HEK293 (cell line): ENCODE data around the gene ACCSL.

ENCODE experiments used
- CTCF ChIP-seq: fragments of 450-650 bp; formaldehyde crosslinking; IDR thresholded peaks from 2 replicates; pipeline ENCODE4 v1.5.1; 2016; ENCODE audit warnings: missing biosample characterization, missing genetic modification characterization
- ELK4 ChIP-seq: IDR thresholded peaks from 2 replicates; pipeline ENCODE4 v1.6.1; 2011; ENCODE audit warnings: mild to moderate bottlenecking, low read depth, low read length, borderline replicate concordance
- GLIS1 ChIP-seq: fragments of 450-650 bp; formaldehyde crosslinking; IDR thresholded peaks from 2 replicates; pipeline ENCODE4 v1.5.1; 2016; ENCODE audit warnings: missing biosample characterization, missing genetic modification characterization
- OVOL3 ChIP-seq: fragments of 450-650 bp; formaldehyde crosslinking; IDR thresholded peaks from 2 replicates; pipeline ENCODE4 v1.5.1; 2016; ENCODE audit warnings: missing biosample characterization, missing genetic modification characterization
- TCF7L2 ChIP-seq: IDR thresholded peaks from 2 replicates; pipeline ENCODE4 v1.6.1; 2011; ENCODE audit warnings: low read depth, mild to moderate bottlenecking, inconsistent platforms, low read length, moderate library complexity, borderline replicate concordance
- YY1 ChIP-seq: fragments of 450-650 bp; formaldehyde crosslinking; IDR thresholded peaks from 2 replicates; pipeline ENCODE4 v1.5.1; 2018; ENCODE audit warnings: missing biosample characterization, missing genetic modification characterization
- ZBTB26 ChIP-seq: fragments of 450-650 bp; formaldehyde crosslinking; optimal IDR thresholded peaks from 2 replicates; pipeline ENCODE3; 2016; ENCODE audit warnings: missing biosample characterization, mild to moderate bottlenecking, missing genetic modification characterization
- ZNF155 ChIP-seq: fragments of 450-650 bp; formaldehyde crosslinking; IDR thresholded peaks from 2 replicates; pipeline ENCODE4 v1.5.1; 2016; ENCODE audit warnings: missing biosample characterization, missing genetic modification characterization
- ZNF16 ChIP-seq: fragments of 450-650 bp; formaldehyde crosslinking; IDR thresholded peaks from 2 replicates; pipeline ENCODE4 v1.5.1; 2016; ENCODE audit warnings: low read depth, missing biosample characterization, missing genetic modification characterization
- ZNF239 ChIP-seq: fragments of 450-650 bp; formaldehyde crosslinking; IDR thresholded peaks from 2 replicates; pipeline ENCODE4 v1.5.1; 2016; ENCODE audit warnings: missing biosample characterization, missing genetic modification characterization
- ZNF571 ChIP-seq: fragments of 450-650 bp; formaldehyde crosslinking; IDR thresholded peaks from 2 replicates; pipeline ENCODE4 v1.5.0; 2017; ENCODE audit warnings: missing biosample characterization, missing genetic modification characterization
- TF ChIP-seq, protein P1 (sequence below): fragments of 450-650 bp; formaldehyde crosslinking; IDR thresholded peaks from 2 replicates; pipeline ENCODE4 v1.5.1; 2016; ENCODE audit warnings: missing biosample characterization, missing genetic modification characterization
- TF ChIP-seq, protein P2 (sequence below): fragments of 450-650 bp; formaldehyde crosslinking; IDR thresholded peaks from 2 replicates; pipeline ENCODE4 v1.5.1; 2016; ENCODE audit warnings: missing biosample characterization, missing genetic modification characterization
- TF ChIP-seq, protein P3 (sequence below): fragments of 450-650 bp; formaldehyde crosslinking; IDR thresholded peaks from 2 replicates; pipeline ENCODE4 v1.5.1; 2017; ENCODE audit warnings: missing biosample characterization, mild to moderate bottlenecking, missing genetic modification characterization, moderate library complexity

GRCh38 chr11:44078794-44079193 lies 31.0 kb downstream of the ACCSL start:
- TF ChIP-seq CTCF: no peak
- TF ChIP-seq OVOL3 (tag by site-specific recombination): no peak
- TF ChIP-seq, protein P1, sequence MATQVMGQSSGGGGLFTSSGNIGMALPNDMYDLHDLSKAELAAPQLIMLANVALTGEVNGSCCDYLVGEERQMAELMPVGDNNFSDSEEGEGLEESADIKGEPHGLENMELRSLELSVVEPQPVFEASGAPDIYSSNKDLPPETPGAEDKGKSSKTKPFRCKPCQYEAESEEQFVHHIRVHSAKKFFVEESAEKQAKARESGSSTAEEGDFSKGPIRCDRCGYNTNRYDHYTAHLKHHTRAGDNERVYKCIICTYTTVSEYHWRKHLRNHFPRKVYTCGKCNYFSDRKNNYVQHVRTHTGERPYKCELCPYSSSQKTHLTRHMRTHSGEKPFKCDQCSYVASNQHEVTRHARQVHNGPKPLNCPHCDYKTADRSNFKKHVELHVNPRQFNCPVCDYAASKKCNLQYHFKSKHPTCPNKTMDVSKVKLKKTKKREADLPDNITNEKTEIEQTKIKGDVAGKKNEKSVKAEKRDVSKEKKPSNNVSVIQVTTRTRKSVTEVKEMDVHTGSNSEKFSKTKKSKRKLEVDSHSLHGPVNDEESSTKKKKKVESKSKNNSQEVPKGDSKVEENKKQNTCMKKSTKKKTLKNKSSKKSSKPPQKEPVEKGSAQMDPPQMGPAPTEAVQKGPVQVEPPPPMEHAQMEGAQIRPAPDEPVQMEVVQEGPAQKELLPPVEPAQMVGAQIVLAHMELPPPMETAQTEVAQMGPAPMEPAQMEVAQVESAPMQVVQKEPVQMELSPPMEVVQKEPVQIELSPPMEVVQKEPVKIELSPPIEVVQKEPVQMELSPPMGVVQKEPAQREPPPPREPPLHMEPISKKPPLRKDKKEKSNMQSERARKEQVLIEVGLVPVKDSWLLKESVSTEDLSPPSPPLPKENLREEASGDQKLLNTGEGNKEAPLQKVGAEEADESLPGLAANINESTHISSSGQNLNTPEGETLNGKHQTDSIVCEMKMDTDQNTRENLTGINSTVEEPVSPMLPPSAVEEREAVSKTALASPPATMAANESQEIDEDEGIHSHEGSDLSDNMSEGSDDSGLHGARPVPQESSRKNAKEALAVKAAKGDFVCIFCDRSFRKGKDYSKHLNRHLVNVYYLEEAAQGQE (tag by site-specific recombination): no peak
- no peak for TF ChIP-seq ZNF239
- no peak for TF ChIP-seq ZNF571 (tag by site-specific recombination)
- no peak for TF ChIP-seq ZBTB26
- TF ChIP-seq YY1: no peak
- TF ChIP-seq, protein P2, sequence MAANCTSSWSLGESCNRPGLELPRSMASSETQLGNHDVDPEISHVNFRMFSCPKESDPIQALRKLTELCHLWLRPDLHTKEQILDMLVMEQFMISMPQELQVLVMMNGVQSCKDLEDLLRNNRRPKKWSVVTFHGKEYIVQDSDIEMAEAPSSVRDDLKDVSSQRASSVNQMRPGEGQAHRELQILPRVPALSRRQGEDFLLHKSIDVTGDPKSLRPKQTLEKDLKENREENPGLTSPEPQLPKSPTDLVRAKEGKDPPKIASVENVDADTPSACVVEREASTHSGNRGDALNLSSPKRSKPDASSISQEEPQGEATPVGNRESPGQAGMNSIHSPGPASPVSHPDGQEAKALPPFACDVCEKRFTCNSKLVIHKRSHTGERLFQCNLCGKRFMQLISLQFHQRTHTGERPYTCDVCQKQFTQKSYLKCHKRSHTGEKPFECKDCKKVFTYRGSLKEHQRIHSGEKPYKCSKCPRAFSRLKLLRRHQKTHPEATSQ (tag by site-specific recombination): no peak
- TF ChIP-seq ELK4: no peak
- no peak for TF ChIP-seq GLIS1 (tag by site-specific recombination)
- TF ChIP-seq, protein P3, sequence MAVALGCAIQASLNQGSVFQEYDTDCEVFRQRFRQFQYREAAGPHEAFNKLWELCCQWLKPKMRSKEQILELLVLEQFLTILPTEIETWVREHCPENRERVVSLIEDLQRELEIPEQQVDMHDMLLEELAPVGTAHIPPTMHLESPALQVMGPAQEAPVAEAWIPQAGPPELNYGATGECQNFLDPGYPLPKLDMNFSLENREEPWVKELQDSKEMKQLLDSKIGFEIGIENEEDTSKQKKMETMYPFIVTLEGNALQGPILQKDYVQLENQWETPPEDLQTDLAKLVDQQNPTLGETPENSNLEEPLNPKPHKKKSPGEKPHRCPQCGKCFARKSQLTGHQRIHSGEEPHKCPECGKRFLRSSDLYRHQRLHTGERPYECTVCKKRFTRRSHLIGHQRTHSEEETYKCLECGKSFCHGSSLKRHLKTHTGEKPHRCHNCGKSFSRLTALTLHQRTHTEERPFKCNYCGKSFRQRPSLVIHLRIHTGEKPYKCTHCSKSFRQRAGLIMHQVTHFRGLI (tag by site-specific recombination): no peak
- no peak for TF ChIP-seq TCF7L2
- TF ChIP-seq ZNF16 (tag by site-specific recombination): no peak
- no peak for TF ChIP-seq ZNF155 (tag by site-specific recombination)
